ENCODE measurements around the gene GCA.
A peak's percentile ranks its signal among the peaks of the same experiment; 100 is the strongest.

The GCA gene

GRCh38 chr2:162301151-162301804 is 42.7 kb upstream of the GCA start:
- peak; percentile 13 for DNase-seq (ENCODE audit: low spot score)
- H3K27ac ChIP-seq: no peak overlapping the region
- TF ChIP-seq CTCF (conservative IDR thresholded peaks at IDR 0.05; ENCODE audit: low read depth): peak; percentile 85
- POLR2A ChIA-PET (ENCODE audit: low non-redundant PET): no interaction called here
- CTCF ChIA-PET: interaction anchor here (0.5 to 1.6 kb wide), 18 partner anchors 9 to 149 kb away, joined by 3 to 8 read pairs (median 4); partner anchors contain the start of genes GCG and IFIH1

GRCh38 chr2:162301877-162302276 is 42.1 kb upstream of the GCA start:
- DNase-seq (ENCODE audit: low spot score): no peak
- ChIA-PET POLR2A (ENCODE audit: low non-redundant PET) (no interaction called here), CTCF (interaction anchor here (0.6 to 1.6 kb wide), 16 partner anchors 9 to 150 kb away, joined by 3 to 8 read pairs (median 4); partner anchors contain the start of genes GCG and IFIH1)
- no peak for TF ChIP-seq CTCF (conservative IDR thresholded peaks at IDR 0.05; ENCODE audit: low read depth)
- no peak overlapping the region for H3K27ac ChIP-seq

GRCh38 chr2:162305901-162306300 is 38.0 kb upstream of the GCA start:
- H3K27ac ChIP-seq: no peak overlapping the region
- TF ChIP-seq CTCF (conservative IDR thresholded peaks at IDR 0.05; ENCODE audit: low read depth): no peak
- ChIA-PET POLR2A (ENCODE audit: low non-redundant PET) (no interaction called here), CTCF (interaction anchor here (0.5 kb wide), 1 partner anchor 72 kb away, joined by 4 read pairs; no protein-coding TSS in a partner anchor)
- no peak for DNase-seq (ENCODE audit: low spot score)

GRCh38 chr2:162308747-162309503 is 35.0 kb upstream of the GCA start:
- no peak for TF ChIP-seq CTCF (conservative IDR thresholded peaks at IDR 0.05; ENCODE audit: low read depth)
- POLR2A ChIA-PET (ENCODE audit: low non-redundant PET): no interaction called here
- CTCF ChIA-PET: interaction anchor here (0.6 kb wide), 1 partner anchor 87 kb away, joined by 3 read pairs; no protein-coding TSS in a partner anchor
- peak; percentile 29 for DNase-seq (ENCODE audit: low spot score)
- no peak overlapping the region for H3K27ac ChIP-seq

GRCh38 chr2:162312853-162313252 is 31.1 kb upstream of the GCA start:
- ChIA-PET CTCF (interaction anchor here (0.7 to 1.2 kb wide), 2 partner anchors 12 to 191 kb away, joined by 5 to 8 read pairs; no protein-coding TSS in a partner anchor), POLR2A (ENCODE audit: low non-redundant PET) (no interaction called here)
- no peak for DNase-seq (ENCODE audit: low spot score)
- no peak overlapping the region for H3K27ac ChIP-seq
- no peak for TF ChIP-seq CTCF (conservative IDR thresholded peaks at IDR 0.05; ENCODE audit: low read depth)

- CTCF ChIA-PET: interaction anchor here (1.1 kb wide), 1 partner anchor 15 kb away, joined by 3 read pairs; no protein-coding TSS in a partner anchor
- no peak for TF ChIP-seq CTCF (conservative IDR thresholded peaks at IDR 0.05; ENCODE audit: low read depth)
- H3K27ac ChIP-seq: no peak overlapping the region
- DNase-seq (ENCODE audit: low spot score): no peak
- POLR2A ChIA-PET (ENCODE audit: low non-redundant PET): no interaction called here
Measured at GRCh38 chr2:162315938-162316337, 28.0 kb upstream of the GCA start.
